ENCODE results near the gene SKAP1. TPM values are rescaled to one million over a fixed set of nuclear protein-coding genes. Genes with fewer than 3 reads are reported as not detected.
A peak's percentile ranks its signal among the peaks of the same experiment; 100 is the strongest.
"Not testable (repeated sequence)": the region's sequence is repeated elsewhere in the genome, so short reads cannot be mapped to it uniquely, and the experiment has no call there.

Gene SKAP1
- total RNA-seq, 2 donors from 2014 or later, result 40.9 to 44.9 TPM

- no peaks in the 10 kb centered on the region for H3K27me3 Mint-ChIP-seq
- no peaks in the 10 kb centered on the region for H3K9me3 Mint-ChIP-seq
- no peak for ATAC-seq
- H3K36me3 Mint-ChIP-seq, result no peaks in the 10 kb centered on the region
- no peak for DNase-seq (ENCODE audit: low spot score)
- H3K27ac Mint-ChIP-seq, result no peak overlapping the region
- H3K4me3 Mint-ChIP-seq, result no peak overlapping the region
- peaks cover 9 to 10% of the 10 kb centered on the region in 2 donors for H3K4me1 Mint-ChIP-seq (ENCODE audit: low read depth in 2 of 2)
Observed at GRCh38 chr17:48253975-48254374, 176.0 kb downstream of the SKAP1 start.

- Mint-ChIP-seq H3K27ac (no peak overlapping the region), H3K4me1 (ENCODE audit: low read depth in 2 of 2) (peaks cover 14 to 17% of the 10 kb centered on the region in 2 donors), H3K27me3 (no peaks in the 10 kb centered on the region), H3K4me3 (no peak overlapping the region), H3K36me3 (no peaks in the 10 kb centered on the region), H3K9me3 (no peaks in the 10 kb centered on the region)
- no peak for DNase-seq (ENCODE audit: low spot score)
- ATAC-seq, result no peak
Observed at GRCh38 chr17:48251950-48252349, 178.1 kb downstream of the SKAP1 start.

GRCh38 chr17:48250949-48251348, 179.1 kb downstream of the SKAP1 start:
- Mint-ChIP-seq H3K4me1 (ENCODE audit: low read depth in 2 of 2) (peaks cover 14 to 27% of the 10 kb centered on the region in 2 donors), H3K27ac (no peak overlapping the region), H3K4me3 (no peak overlapping the region), H3K36me3 (no peaks in the 10 kb centered on the region), H3K9me3 (no peaks in the 10 kb centered on the region), H3K27me3 (no peaks in the 10 kb centered on the region)
- no peak for DNase-seq (ENCODE audit: low spot score)
- no peak for ATAC-seq

- not testable (repeated sequence) for H3K36me3 Mint-ChIP-seq; ATAC-seq; H3K27ac Mint-ChIP-seq; H3K4me3 Mint-ChIP-seq; DNase-seq (ENCODE audit: low spot score); H3K27me3 Mint-ChIP-seq; H3K9me3 Mint-ChIP-seq
- H3K4me1 Mint-ChIP-seq (ENCODE audit: low read depth in 2 of 2), result peaks cover 14 to 28% of the 10 kb centered on the region in 2 donors
Observed at GRCh38 chr17:48250059-48250458, 180.0 kb downstream of the SKAP1 start.

GRCh38 chr17:48247603-48248002, 182.4 kb downstream of the SKAP1 start:
- Mint-ChIP-seq H3K27ac (peak overlapping the region in 1 of 2 donors; percentile 35), H3K4me3 (no peak overlapping the region), H3K4me1 (ENCODE audit: low read depth in 2 of 2) (peaks cover 19 to 34% of the 10 kb centered on the region in 2 donors), H3K36me3 (no peaks in the 10 kb centered on the region), H3K9me3 (no peaks in the 10 kb centered on the region), H3K27me3 (no peaks in the 10 kb centered on the region)
- no peak for ATAC-seq
- no peak for DNase-seq (ENCODE audit: low spot score)

GRCh38 chr17:48247038-48247437, 183.0 kb downstream of the SKAP1 start:
- Mint-ChIP-seq H3K36me3 (no peaks in the 10 kb centered on the region), H3K9me3 (no peaks in the 10 kb centered on the region), H3K4me3 (no peak overlapping the region), H3K4me1 (ENCODE audit: low read depth in 2 of 2) (peaks cover 20 to 35% of the 10 kb centered on the region in 2 donors), H3K27me3 (no peaks in the 10 kb centered on the region), H3K27ac (peak overlapping the region in 1 of 2 donors; percentile 42)
- ATAC-seq, result no peak
- DNase-seq (ENCODE audit: low spot score), result no peak

GRCh38 chr17:48246612-48247011, 183.4 kb downstream of the SKAP1 start:
- ATAC-seq, result no peak
- Mint-ChIP-seq H3K27me3 (no peaks in the 10 kb centered on the region), H3K4me1 (ENCODE audit: low read depth in 2 of 2) (peaks cover 23 to 39% of the 10 kb centered on the region in 2 donors), H3K36me3 (no peaks in the 10 kb centered on the region), H3K9me3 (no peaks in the 10 kb centered on the region), H3K4me3 (no peak overlapping the region), H3K27ac (peak overlapping the region in 1 of 2 donors; percentile 42)
- DNase-seq (ENCODE audit: low spot score), result no peak

- not testable (repeated sequence) for ATAC-seq; H3K27me3 Mint-ChIP-seq; H3K9me3 Mint-ChIP-seq; H3K4me3 Mint-ChIP-seq; H3K36me3 Mint-ChIP-seq; DNase-seq (ENCODE audit: low spot score)
- peak overlapping the region; percentile 39 to 51 for H3K27ac Mint-ChIP-seq
- peaks cover 32 to 49% of the 10 kb centered on the region in 2 donors for H3K4me1 Mint-ChIP-seq (ENCODE audit: low read depth in 2 of 2)
Observed at GRCh38 chr17:48245465-48246033, 184.5 kb downstream of the SKAP1 start.

GRCh38 chr17:48244814-48245213, 185.2 kb downstream of the SKAP1 start:
- no peaks in the 10 kb centered on the region for H3K27me3 Mint-ChIP-seq
- no peaks in the 10 kb centered on the region for H3K36me3 Mint-ChIP-seq
- no peak overlapping the region for H3K4me3 Mint-ChIP-seq
- H3K27ac Mint-ChIP-seq, result peak overlapping the region; percentile 39 to 76
- H3K9me3 Mint-ChIP-seq, result no peaks in the 10 kb centered on the region
- DNase-seq (ENCODE audit: low spot score), result no peak
- ATAC-seq, result no peak
- peaks cover 38 to 56% of the 10 kb centered on the region in 2 donors for H3K4me1 Mint-ChIP-seq (ENCODE audit: low read depth in 2 of 2)

GRCh38 chr17:48244121-48244711, 185.8 kb downstream of the SKAP1 start:
- peaks cover 43 to 62% of the 10 kb centered on the region in 2 donors for H3K4me1 Mint-ChIP-seq (ENCODE audit: low read depth in 2 of 2)

GRCh38 chr17:48241770-48242497, 188.1 kb downstream of the SKAP1 start:
- Mint-ChIP-seq H3K27ac (peak overlapping the region; percentile 67 to 87), H3K4me3 (peak overlapping the region; percentile 47), H3K36me3 (no peaks in the 10 kb centered on the region), H3K9me3 (no peaks in the 10 kb centered on the region), H3K27me3 (no peaks in the 10 kb centered on the region), H3K4me1 (ENCODE audit: low read depth in 2 of 2) (peaks cover 49 to 70% of the 10 kb centered on the region in 2 donors)
- DNase-seq (ENCODE audit: low spot score) (no peak), ATAC-seq (no peak)

More at GRCh38 chr17:48244121-48244711, 185.8 kb downstream of the SKAP1 start:
- H3K4me3 Mint-ChIP-seq, result no peak overlapping the region
- peak overlapping the region; percentile 39 to 76 for H3K27ac Mint-ChIP-seq
- no peaks in the 10 kb centered on the region for H3K36me3 Mint-ChIP-seq
- DNase-seq (ENCODE audit: low spot score) (no peak), ATAC-seq (no peak)
- no peaks in the 10 kb centered on the region for H3K9me3 Mint-ChIP-seq
- H3K27me3 Mint-ChIP-seq, result no peaks in the 10 kb centered on the region

GRCh38 chr17:48241131-48241591, 188.9 kb downstream of the SKAP1 start:
- peak overlapping the region; percentile 67 to 87 for H3K27ac Mint-ChIP-seq
- H3K36me3 Mint-ChIP-seq, result no peaks in the 10 kb centered on the region
- H3K4me1 Mint-ChIP-seq (ENCODE audit: low read depth in 2 of 2), result peaks cover 52 to 69% of the 10 kb centered on the region in 2 donors
- peak; percentile 63 for DNase-seq (ENCODE audit: low spot score)
- H3K4me3 Mint-ChIP-seq, result peak overlapping the region; percentile 47
- no peaks in the 10 kb centered on the region for H3K9me3 Mint-ChIP-seq
- ATAC-seq, result peak; percentile 91 to 92
- H3K27me3 Mint-ChIP-seq, result no peaks in the 10 kb centered on the region

- Mint-ChIP-seq H3K27me3 (no peaks in the 10 kb centered on the region), H3K4me1 (ENCODE audit: low read depth in 2 of 2) (peaks cover 57 to 71% of the 10 kb centered on the region in 2 donors), H3K27ac (peak overlapping the region; percentile 67 to 87), H3K4me3 (peak overlapping the region; percentile 47), H3K9me3 (no peaks in the 10 kb centered on the region), H3K36me3 (no peaks in the 10 kb centered on the region)
- no peak for DNase-seq (ENCODE audit: low spot score)
- peak in 1 of 2 donors; percentile 32 for ATAC-seq
Observed at GRCh38 chr17:48240562-48241130, 189.4 kb downstream of the SKAP1 start.

GRCh38 chr17:48240122-48240521, 189.9 kb downstream of the SKAP1 start:
- H3K27me3 Mint-ChIP-seq, result no peaks in the 10 kb centered on the region
- H3K4me3 Mint-ChIP-seq, result peak overlapping the region; percentile 80
- peak overlapping the region; percentile 81 to 87 for H3K27ac Mint-ChIP-seq
- ATAC-seq (no peak), DNase-seq (ENCODE audit: low spot score) (no peak)
- peaks cover 58 to 72% of the 10 kb centered on the region in 2 donors for H3K4me1 Mint-ChIP-seq (ENCODE audit: low read depth in 2 of 2)
- H3K36me3 Mint-ChIP-seq, result no peaks in the 10 kb centered on the region
- H3K9me3 Mint-ChIP-seq, result no peaks in the 10 kb centered on the region

All from natural killer cell treated with Interleukin-12 subunit alpha and Interleukin-12 subunit beta and Interleukin-15 and Interleukin-18, amount 100 ng/mL, for 72 hours (primary cell).